ENCODE measurements around the gene SNX24. TPM values are rescaled to one million over a fixed set of nuclear protein-coding genes. Genes with fewer than 3 reads are reported as not detected.
A peak's percentile ranks its signal among the peaks of the same experiment; 100 is the strongest.

The SNX24 gene
- total RNA-seq, 2 donors from 2014 or later: 1.8 to 6.4 TPM

DNA sequence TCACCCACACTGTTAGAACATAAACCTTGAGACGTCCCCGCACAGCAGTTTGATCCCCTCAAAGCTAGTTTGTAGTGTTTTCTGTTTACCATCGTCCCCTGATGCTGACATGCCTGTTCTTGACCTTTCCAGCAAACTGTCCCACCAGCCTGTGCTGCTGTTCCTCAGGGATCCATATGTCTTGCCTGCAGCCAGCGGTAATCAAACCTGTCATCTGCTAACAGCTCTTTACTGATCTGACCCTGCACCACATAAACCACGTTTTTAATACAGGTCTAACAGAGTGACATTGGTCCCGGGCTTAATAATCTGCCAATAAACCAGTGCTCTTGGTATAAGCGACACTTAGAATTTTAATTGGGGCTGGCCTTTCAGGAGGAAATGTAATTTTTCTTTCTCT is 156.4 kb downstream of the SNX24 start:
- Mint-ChIP-seq H3K36me3 (no peaks in the 10 kb centered on the region), H3K27ac (no peak overlapping the region), H3K9me3 (no peaks in the 10 kb centered on the region)
- no peak for ATAC-seq
- no peak for DNase-seq (ENCODE audit: low spot score in 2 of 2)

DNA sequence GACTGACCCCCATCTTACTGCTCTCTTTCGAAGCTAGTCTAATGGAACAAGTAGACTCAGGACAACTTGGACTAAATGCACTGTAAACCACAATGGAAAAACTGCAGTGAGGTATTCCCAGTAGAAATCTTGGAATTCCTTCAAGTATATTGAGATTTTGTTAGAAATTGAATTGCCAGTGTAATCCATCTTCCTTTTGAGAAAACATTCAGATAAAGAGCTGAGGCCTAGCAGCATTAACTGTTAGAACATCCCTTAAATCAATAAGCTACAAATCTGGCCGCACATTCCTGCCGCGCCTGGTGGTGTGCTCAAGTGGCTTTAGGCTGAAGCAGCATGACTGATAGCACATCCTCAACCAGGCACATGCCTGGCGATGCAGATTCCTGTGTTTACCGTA is 161.8 kb downstream of the SNX24 start:
- H3K36me3 Mint-ChIP-seq: no peaks in the 10 kb centered on the region

DNA sequence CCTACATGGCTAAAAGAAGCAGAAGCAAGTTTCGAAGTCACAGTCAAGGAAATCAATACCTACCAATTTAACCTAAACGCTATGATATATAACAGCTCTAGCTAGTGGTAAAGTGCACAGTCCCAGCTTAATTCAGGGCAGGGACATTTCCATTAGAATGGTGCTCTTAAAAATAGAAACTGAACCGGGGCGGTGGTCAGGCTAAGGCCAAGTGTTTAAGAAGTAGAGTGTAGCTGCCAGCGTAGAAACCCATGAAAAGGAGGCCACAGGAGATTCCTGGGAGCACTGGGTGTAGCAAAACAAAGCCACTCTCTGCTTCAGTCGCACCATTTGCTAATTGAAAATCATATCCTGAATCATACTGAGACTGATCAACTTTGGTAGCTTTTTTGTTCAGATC is 162.3 kb downstream of the SNX24 start:
- no peak for DNase-seq (ENCODE audit: low spot score in 2 of 2)
- ATAC-seq: no peak
- no peaks in the 10 kb centered on the region for H3K9me3 Mint-ChIP-seq
- H3K27ac Mint-ChIP-seq: no peak overlapping the region
- no peaks in the 10 kb centered on the region for H3K36me3 Mint-ChIP-seq

More for the DNA sequence above, 161.8 kb downstream of the SNX24 start:
- no peak overlapping the region for H3K27ac Mint-ChIP-seq
- no peak for ATAC-seq
- DNase-seq (ENCODE audit: low spot score in 2 of 2): no peak
- no peaks in the 10 kb centered on the region for H3K9me3 Mint-ChIP-seq

DNA sequence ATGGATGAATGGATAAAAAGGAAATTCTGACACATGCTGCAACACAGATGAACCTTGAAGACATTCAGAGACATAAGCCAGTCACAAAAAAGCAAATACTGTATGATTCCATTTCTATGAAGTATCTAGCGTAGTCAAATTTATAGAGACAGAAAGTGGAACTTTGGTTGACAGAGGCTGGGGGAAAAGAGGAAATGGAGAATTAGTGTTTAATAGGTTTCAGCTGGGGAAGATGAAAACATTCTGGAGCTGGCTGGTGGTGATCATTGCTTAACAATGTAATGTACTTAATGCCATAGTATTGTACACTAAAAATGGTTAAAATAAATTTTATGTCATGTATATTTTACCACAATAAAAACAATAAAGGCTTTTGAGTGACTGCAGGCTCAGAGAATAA is 166.9 kb downstream of the SNX24 start:
- Mint-ChIP-seq H3K36me3 (no peaks in the 10 kb centered on the region), H3K9me3 (no peaks in the 10 kb centered on the region), H3K27ac (no peak overlapping the region)
- no peak for ATAC-seq
- DNase-seq (ENCODE audit: low spot score in 2 of 2): no peak

- Mint-ChIP-seq H3K9me3 (no peaks in the 10 kb centered on the region), H3K36me3 (no peaks in the 10 kb centered on the region), H3K27ac (no peak overlapping the region)
- DNase-seq (ENCODE audit: low spot score in 2 of 2): no peak
- ATAC-seq: peak; percentile 28 to 43
Observed at GRCh38 chr5:123014689-123015088, 169.3 kb downstream of the SNX24 start.

- H3K36me3 Mint-ChIP-seq: no peaks in the 10 kb centered on the region
- H3K9me3 Mint-ChIP-seq: no peaks in the 10 kb centered on the region
- ATAC-seq: no peak
- no peak for DNase-seq (ENCODE audit: low spot score in 2 of 2)
- no peak overlapping the region for H3K27ac Mint-ChIP-seq
Observed at GRCh38 chr5:123028222-123028621, 182.8 kb downstream of the SNX24 start.

DNA sequence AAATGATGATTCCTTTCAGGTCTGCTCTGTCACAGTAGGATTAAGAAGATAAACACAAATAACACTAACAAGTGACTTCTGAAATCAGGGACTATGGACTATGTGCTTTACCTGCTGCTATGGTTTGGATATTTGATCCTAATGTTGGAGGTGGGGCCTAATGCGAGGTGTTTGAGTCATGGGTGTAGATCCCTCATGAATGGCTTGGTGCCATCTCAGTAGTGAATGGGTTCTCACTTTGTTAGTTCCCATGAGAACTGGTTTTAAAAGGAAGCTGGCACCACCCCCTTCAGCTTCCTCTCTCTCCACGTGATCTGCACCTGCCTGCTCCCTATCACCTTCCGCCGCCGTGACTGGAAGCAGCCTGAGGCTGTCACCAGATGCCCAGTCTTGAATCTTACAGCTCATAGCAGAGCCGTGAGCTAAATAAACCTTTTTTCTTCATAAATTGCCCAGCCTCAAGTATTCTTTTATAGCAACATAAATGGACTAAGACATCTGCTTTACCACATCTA is 187.8 kb downstream of the SNX24 start:
- H3K36me3 Mint-ChIP-seq: peaks cover 0 to 11% of the 10 kb centered on the region in 2 donors
- DNase-seq (ENCODE audit: low spot score in 2 of 2) (no peak), ATAC-seq (no peak)
- H3K27ac Mint-ChIP-seq: no peak overlapping the region
- no peaks in the 10 kb centered on the region for H3K9me3 Mint-ChIP-seq

DNA sequence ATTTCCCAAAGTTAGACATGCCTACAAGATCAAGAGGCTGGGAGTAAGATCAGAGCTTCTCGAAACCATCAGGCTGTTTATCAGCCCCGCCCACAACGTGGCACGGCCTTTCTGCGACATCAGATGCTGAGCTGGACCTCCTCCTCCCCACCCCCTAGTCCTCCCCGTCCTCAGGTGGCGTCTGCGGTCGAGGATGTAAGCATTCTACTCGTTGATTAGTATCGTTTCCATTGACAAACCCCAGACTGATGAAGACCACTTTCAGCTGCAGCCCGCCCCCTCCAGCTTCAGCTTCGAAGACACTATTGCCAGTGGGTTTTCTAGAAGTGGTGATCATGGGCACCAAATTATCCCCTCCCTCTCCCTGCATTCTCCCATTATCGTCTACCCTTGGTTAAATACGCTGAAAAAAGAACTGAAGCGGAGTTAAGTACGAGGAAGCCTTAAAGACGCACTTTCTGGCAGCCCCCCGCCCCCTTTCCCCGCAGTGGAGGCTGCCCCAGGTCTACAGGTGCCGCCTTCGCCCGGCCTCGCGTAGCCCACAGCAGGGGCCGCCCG is 190.0 kb downstream of the SNX24 start:
- no peaks in the 10 kb centered on the region for H3K9me3 Mint-ChIP-seq
- peak in 1 of 2 donors; percentile 4 for DNase-seq (ENCODE audit: low spot score in 2 of 2)
- peak in 1 of 2 donors; percentile 15 for ATAC-seq
- no peak overlapping the region for H3K27ac Mint-ChIP-seq
- H3K36me3 Mint-ChIP-seq: peaks cover 0 to 11% of the 10 kb centered on the region in 2 donors

DNA sequence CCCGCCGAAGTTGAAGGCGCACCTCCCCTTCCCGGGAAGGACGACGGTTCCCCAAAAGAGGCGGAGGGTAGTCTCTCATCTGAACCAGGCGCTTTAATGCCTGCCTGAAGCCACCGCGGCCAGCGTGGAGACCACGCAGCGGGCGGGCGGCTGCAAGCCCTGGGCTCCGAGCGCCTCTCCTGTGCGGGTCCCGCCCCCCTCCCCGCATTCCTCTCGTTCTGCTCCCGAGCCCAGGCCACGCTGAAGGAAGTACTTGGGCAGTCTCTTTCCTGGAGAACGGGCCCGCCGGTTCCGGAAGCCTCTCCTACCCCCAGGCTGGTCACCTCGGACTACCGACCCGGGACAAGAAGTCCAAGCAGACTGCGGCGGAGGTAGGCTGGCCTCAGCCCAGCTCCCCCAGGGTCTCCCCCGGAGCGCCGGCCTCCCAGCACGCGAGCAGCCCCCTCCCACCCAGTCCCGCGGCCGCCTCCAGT is 190.5 kb downstream of the SNX24 start:
- peaks cover 0 to 11% of the 10 kb centered on the region in 2 donors for H3K36me3 Mint-ChIP-seq
- no peak overlapping the region for H3K27ac Mint-ChIP-seq
- ATAC-seq (peak; percentile 11 to 30), DNase-seq (ENCODE audit: low spot score in 2 of 2) (peak in 1 of 2 donors; percentile 7)
- H3K9me3 Mint-ChIP-seq: no peaks in the 10 kb centered on the region

GRCh38 chr5:123036391-123037103 is 191.1 kb downstream of the SNX24 start, which contains the start of gene PPIC:
PPIC (minus strand) TSS chr5:123036725; CDS start chr5:123036625, 100 bp downstream.
- ATAC-seq (peak; percentile 16 to 76), DNase-seq (ENCODE audit: low spot score in 2 of 2) (peak in 1 of 2 donors; percentile 20)
- no peak within 1 kb of the TSS for H3K27ac Mint-ChIP-seq

GRCh38 chr5:123037104-123037418 is 191.6 kb downstream of the SNX24 start:
- H3K36me3 Mint-ChIP-seq: peaks cover 0 to 11% of the 10 kb centered on the region in 2 donors

More at GRCh38 chr5:123036391-123037103, 191.1 kb downstream of the SNX24 start, which contains the start of gene PPIC:
- Mint-ChIP-seq H3K36me3 (peaks cover 0 to 11% of the 10 kb centered on the region in 2 donors), H3K9me3 (no peaks in the 10 kb centered on the region)

DNA sequence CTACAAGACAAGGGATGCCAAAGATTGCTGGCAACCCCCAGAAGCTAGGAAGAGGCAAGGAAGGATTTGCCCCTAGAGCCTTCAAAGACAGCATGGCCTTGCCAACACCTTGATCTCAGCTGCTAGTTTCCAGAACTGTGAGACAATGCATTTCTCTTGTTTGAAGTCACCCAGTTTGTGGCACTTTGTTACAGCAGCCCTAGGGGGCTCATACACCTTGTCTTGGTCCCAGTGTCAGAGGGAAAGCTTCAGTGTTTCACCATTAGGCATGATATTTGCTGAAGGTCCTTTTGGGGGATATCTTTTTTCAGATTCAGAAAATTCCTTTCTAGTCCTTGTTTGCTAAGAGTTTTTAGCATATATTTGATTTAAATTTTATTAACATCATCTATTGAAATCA is 194.3 kb downstream of the SNX24 start:
- H3K9me3 Mint-ChIP-seq: no peaks in the 10 kb centered on the region
- H3K36me3 Mint-ChIP-seq: peaks cover 0 to 12% of the 10 kb centered on the region in 2 donors
- ATAC-seq (no peak), DNase-seq (ENCODE audit: low spot score in 2 of 2) (no peak)
- H3K27ac Mint-ChIP-seq: no peak overlapping the region

More at GRCh38 chr5:123037104-123037418, 191.6 kb downstream of the SNX24 start:
- no peaks in the 10 kb centered on the region for H3K9me3 Mint-ChIP-seq
- no peak for DNase-seq (ENCODE audit: low spot score in 2 of 2)
- no peak overlapping the region for H3K27ac Mint-ChIP-seq
- no peak for ATAC-seq

- Mint-ChIP-seq H3K36me3 (peaks cover 0 to 5% of the 10 kb centered on the region in 2 donors), H3K9me3 (no peaks in the 10 kb centered on the region), H3K27ac (no peak overlapping the region)
- DNase-seq (ENCODE audit: low spot score in 2 of 2): no peak
- no peak for ATAC-seq
Observed at GRCh38 chr5:123044926-123045617, 199.7 kb downstream of the SNX24 start.

DNA sequence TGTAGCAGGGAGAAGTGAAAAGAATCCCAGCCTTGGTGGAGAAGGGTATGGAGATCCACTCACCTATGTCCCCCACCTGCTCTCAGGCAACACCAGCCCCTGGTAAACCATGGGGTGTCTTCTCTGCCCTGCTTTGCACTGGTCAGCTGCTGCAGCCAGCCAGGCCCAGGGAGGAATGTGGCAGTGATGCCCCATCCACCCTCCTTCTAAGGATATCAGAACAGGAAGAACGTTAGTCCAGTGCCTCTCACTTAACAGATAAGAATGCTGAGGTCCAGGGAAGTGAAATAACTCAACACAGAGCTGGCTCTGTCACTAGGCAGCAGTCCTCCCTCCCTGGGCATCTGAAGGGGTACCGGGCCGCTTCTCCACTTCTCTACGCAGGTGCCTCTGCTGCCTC is 200.8 kb downstream of the SNX24 start:
- no peaks in the 10 kb centered on the region for H3K9me3 Mint-ChIP-seq
- no peak for ATAC-seq
- H3K36me3 Mint-ChIP-seq: peaks cover 0 to 5% of the 10 kb centered on the region in 2 donors
- no peak for DNase-seq (ENCODE audit: low spot score in 2 of 2)
- H3K27ac Mint-ChIP-seq: no peak overlapping the region

GRCh38 chr5:123047706-123048105 is 202.3 kb downstream of the SNX24 start:
- H3K27ac Mint-ChIP-seq: no peak overlapping the region
- H3K36me3 Mint-ChIP-seq: peaks cover 0 to 5% of the 10 kb centered on the region in 2 donors
- H3K9me3 Mint-ChIP-seq: peaks cover 7 to 9% of the 10 kb centered on the region in 2 donors
- no peak for DNase-seq (ENCODE audit: low spot score in 2 of 2)
- ATAC-seq: no peak

DNA sequence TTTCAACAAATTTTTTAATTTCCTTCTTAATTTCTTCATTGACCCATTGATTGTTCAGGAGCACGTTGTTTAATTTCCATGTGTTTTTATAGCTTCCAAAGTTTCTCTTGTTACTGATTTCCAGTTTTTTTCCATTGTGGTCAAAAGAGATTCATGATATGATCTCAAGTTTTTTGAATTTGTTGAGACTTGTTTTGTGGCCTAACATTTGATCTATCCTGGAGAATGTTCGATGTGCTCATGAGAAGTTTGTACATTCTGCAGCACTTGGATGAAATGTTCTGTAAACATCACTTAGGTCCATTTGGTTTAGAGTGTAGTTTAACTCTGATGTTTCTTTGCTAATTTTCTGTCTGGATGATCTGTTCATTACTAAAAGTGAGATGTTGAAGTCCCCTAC is 205.8 kb downstream of the SNX24 start:
- Mint-ChIP-seq H3K27ac (no peak overlapping the region), H3K9me3 (peaks cover 9 to 13% of the 10 kb centered on the region in 2 donors), H3K36me3 (no peaks in the 10 kb centered on the region)
- ATAC-seq: no peak
- no peak for DNase-seq (ENCODE audit: low spot score in 2 of 2)

Data from activated naive CD4-positive, alpha-beta T cell treated with anti-CD3 and anti-CD28 coated beads, Interleukin-2, amount 50 U/mL, for 72 hours (primary cell).